PC-9 (cell line): Measurements from ENCODE around the gene IGSF21. TPM values are rescaled to one million over a fixed set of nuclear protein-coding genes. Genes with fewer than 3 reads are reported as not detected.

ENCODE experiments used
- BruUV-seq: library from RNA; stranded (reverse); fragments of 400-500 nt; replicated peaks from 2 replicates; lab custom pipeline; 2021; lab: Mats Ljungman, UMichigan
- CTCF ChIA-PET: fragments of 300-600 bp; sonication (Branson Sonifier 250); formaldehyde crosslinking; loops from one replicate; lab custom pipeline; 2022; ENCODE audit warnings: antibody characterized with exemption; lab: Charles Lee
- POLR2A ChIA-PET: fragments of 300-600 bp; sonication (Branson Sonifier 250); formaldehyde crosslinking; loops from one replicate; lab custom pipeline; 2022; ENCODE audit warnings: antibody characterized with exemption; ENCODE audit not compliant: unreplicated experiment; lab: Charles Lee
- DNase-seq, 2 experiments: peaks; one replicate each; pipeline versions ENCODE4 v3.0.0 to v3.0.0-alpha.2; 2015 to 2022; ENCODE audit warnings: mixed read lengths in 1 of 2
- H2AFZ ChIP-seq: fragments of 200-600 bp; sonication (generic); 2 replicates; pipeline ENCODE4 v1.8.1; 2017; ENCODE audit warnings: antibody characterized with exemption
- H3F3A ChIP-seq: fragments of 200-600 bp; sonication (generic); 2 replicates; pipeline ENCODE4 v1.8.1; 2017; ENCODE audit warnings: antibody characterized with exemption, mild to moderate bottlenecking, low read depth; ENCODE audit not compliant: insufficient read depth
- H3K27ac ChIP-seq: fragments of 200-600 bp; sonication (generic); 2 replicates; pipeline ENCODE4 v1.6.1; 2016; ENCODE audit warnings: mixed run types
- H3K27me3 ChIP-seq: fragments of 200-600 bp; sonication (generic); 2 replicates; pipeline ENCODE4 v1.6.1; 2016; ENCODE audit warnings: low read depth, mixed run types; ENCODE audit not compliant: insufficient read depth
- H3K36me3 ChIP-seq: fragments of 200-600 bp; sonication (generic); 2 replicates; pipeline ENCODE4 v1.6.1; 2016; ENCODE audit warnings: low read depth, mixed run types
- H3K4me1 ChIP-seq: fragments of 200-600 bp; sonication (generic); replicated peaks from 2 replicates; pipeline ENCODE4 v1.6.1; 2016; ENCODE audit warnings: mixed run types; ENCODE audit not compliant: insufficient read depth
- H3K4me2 ChIP-seq: fragments of 200-600 bp; sonication (generic); 2 replicates; pipeline ENCODE4 v1.6.1; 2017; ENCODE audit warnings: mixed run types
- H3K4me3 ChIP-seq: fragments of 200-600 bp; sonication (generic); 2 replicates; pipeline ENCODE4 v1.6.1; 2016; ENCODE audit warnings: mixed run types
- H3K79me2 ChIP-seq: fragments of 200-600 bp; sonication (generic); 2 replicates; pipeline ENCODE4 v1.6.1; 2017; ENCODE audit warnings: low read depth, mixed run types
- H3K9me2 ChIP-seq: fragments of 200-600 bp; sonication (generic); 2 replicates; pipeline ENCODE4 v1.8.1; 2017; ENCODE audit warnings: mild to moderate bottlenecking; ENCODE audit not compliant: insufficient read depth
- H3K9me3 ChIP-seq: fragments of 200-600 bp; sonication (generic); 2 replicates; pipeline ENCODE4 v1.8.1; 2016; ENCODE audit warnings: low read depth; ENCODE audit not compliant: insufficient read depth
- H4K20me1 ChIP-seq: fragments of 200-600 bp; sonication (generic); 2 replicates; pipeline ENCODE4 v1.8.1; 2017; ENCODE audit not compliant: insufficient read depth
- EZH2 ChIP-seq: fragments of 200-600 bp; sonication (generic); IDR thresholded peaks from 2 replicates; pipeline ENCODE4 v1.8.0; 2017; ENCODE audit warnings: antibody characterized with exemption, low read depth
- intact Hi-C: fragments of 100-400 bp; cut with micrococcal nuclease; formaldehyde crosslinking; loops from one replicate; pipeline ENCODE4 v1.10.0; 2022; ENCODE audit not compliant: unreplicated experiment
- total RNA-seq: library from RNA; stranded (reverse); gene quantifications from 2 replicates; pipeline ENCODE4 v1.2.3, GENCODE V29; 2021
- TF ChIP-seq, protein P1 (sequence below): fragments of 200-600 bp; sonication (generic); conservative IDR thresholded peaks from 2 replicates; pipeline ENCODE4 v1.6.1; 2017; ENCODE audit warnings: mixed run types, antibody characterized with exemption, mild to moderate bottlenecking, moderate library complexity

Gene IGSF21
- total RNA-seq, 1 experiment from 2014 or later = not detected

DNA sequence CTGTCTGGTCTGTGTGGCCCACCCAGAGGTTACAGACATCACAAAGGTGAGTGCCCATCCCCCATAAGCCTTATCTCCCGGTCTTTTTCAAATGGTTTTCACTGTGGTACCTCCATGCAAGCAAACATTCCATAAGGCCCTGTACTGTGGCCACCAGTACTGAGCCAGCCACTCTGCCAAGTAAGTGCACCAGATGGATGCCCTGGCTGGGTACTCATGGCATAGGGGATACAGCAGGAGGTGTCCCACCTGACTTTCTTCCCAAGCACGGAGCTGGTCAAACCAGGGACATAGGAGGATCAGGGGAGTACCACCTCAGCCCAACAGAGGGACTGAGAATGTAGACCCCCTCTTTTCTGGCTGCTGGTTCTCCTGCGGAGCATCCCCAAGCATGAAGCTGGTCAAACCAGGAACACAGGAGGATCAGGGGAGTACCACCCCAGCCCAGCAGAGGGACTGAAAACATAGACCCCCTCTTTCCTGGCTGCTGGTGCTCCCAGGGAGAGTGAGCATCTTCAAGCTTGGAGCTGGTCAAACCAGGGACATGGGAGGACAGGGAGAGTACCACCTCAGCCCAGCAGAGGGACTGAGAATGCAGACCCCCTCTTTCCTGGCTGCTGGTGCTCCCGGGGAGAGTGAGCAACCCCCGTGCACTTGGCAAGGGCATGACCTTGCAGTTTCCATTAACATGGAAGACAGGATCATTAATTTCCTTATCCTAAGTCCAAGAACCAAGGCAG is 291.4 kb downstream of the IGSF21 start:
- no peaks in the 10 kb centered on the region for H4K20me1 ChIP-seq
- no peaks in the 10 kb centered on the region for H3K9me3 ChIP-seq
- DNase-seq = no peak
- no peaks in the 10 kb centered on the region for H3K27me3 ChIP-seq
- H3K4me3 ChIP-seq = no peak overlapping the region
- no peaks in the 10 kb centered on the region for H3K9me2 ChIP-seq
- H3K79me2 ChIP-seq = no peaks in the 10 kb centered on the region
- H3K27ac ChIP-seq = no peak overlapping the region
- ChIA-PET CTCF (no interaction called here), POLR2A (no interaction called here)
- no peak for TF ChIP-seq EZH2
- TF ChIP-seq, protein P1, sequence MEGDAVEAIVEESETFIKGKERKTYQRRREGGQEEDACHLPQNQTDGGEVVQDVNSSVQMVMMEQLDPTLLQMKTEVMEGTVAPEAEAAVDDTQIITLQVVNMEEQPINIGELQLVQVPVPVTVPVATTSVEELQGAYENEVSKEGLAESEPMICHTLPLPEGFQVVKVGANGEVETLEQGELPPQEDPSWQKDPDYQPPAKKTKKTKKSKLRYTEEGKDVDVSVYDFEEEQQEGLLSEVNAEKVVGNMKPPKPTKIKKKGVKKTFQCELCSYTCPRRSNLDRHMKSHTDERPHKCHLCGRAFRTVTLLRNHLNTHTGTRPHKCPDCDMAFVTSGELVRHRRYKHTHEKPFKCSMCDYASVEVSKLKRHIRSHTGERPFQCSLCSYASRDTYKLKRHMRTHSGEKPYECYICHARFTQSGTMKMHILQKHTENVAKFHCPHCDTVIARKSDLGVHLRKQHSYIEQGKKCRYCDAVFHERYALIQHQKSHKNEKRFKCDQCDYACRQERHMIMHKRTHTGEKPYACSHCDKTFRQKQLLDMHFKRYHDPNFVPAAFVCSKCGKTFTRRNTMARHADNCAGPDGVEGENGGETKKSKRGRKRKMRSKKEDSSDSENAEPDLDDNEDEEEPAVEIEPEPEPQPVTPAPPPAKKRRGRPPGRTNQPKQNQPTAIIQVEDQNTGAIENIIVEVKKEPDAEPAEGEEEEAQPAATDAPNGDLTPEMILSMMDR = no peak
- H3K4me1 ChIP-seq = peaks cover 17% of the 10 kb centered on the region
- no peaks in the 10 kb centered on the region for H3F3A ChIP-seq
- no peak overlapping the region for H3K4me2 ChIP-seq
- H3K36me3 ChIP-seq = no peaks in the 10 kb centered on the region
- BruUV-seq = no TSS peak
- intact Hi-C loops = no loop called here
- no peak overlapping the region for H2AFZ ChIP-seq

DNA sequence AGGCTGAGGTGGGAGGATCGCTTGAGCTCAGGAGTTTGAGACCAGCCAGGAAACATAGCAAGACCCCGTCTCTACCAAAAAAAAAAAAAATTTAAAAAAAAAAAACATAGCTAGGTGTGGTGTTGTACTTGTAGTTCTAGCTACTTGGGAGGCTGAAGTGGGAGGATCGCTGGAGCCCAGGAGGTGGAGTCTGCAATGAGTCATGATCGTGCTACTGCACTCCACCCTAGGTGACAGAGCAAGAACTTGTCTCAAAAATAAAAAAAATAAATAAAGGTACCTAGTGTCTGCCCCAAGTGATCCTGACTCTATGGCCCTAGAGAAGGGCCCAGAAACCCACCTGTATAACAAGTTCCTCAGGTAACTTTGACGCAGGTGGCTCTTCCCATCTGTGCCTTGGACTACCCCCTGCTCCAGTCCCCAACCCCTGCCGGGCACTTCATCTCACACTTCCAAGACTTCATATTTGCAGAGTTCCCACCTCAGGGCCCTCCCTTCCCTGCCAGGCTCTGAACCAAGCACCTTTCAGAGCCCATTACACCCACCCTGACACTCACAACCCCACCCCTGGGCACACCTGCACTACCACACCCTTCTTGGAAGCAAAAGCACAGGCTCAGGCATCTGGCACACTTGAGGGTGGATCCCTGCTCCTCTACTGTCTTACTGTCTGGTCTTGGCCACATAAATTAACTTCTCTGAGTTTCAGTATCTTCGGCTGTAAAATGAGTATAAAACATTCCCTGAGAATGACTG is 292.9 kb downstream of the IGSF21 start:
- Histone ChIP-seq H3K4me2 (0 out of 2 replicates have a peak overlapping the region, but pooled peaks have one; percentile 13), H3K9me2 (no peaks in the 10 kb centered on the region), H3F3A (no peaks in the 10 kb centered on the region), H4K20me1 (no peaks in the 10 kb centered on the region), H3K27me3 (no peaks in the 10 kb centered on the region), H3K4me1 (peaks cover 17% of the 10 kb centered on the region), H3K27ac (no peak overlapping the region), H2AFZ (no peak overlapping the region), H3K36me3 (no peaks in the 10 kb centered on the region), H3K79me2 (no peaks in the 10 kb centered on the region), H3K9me3 (no peaks in the 10 kb centered on the region), H3K4me3 (no peak overlapping the region)
- ChIA-PET POLR2A (no interaction called here), CTCF (interaction anchor here (0.6 kb wide), 1 partner anchor 908 kb away, joined by 3 read pairs; no protein-coding TSS in a partner anchor)
- intact Hi-C loops = no loop called here
- no peak for TF ChIP-seq EZH2
- TF ChIP-seq, protein P1 = no peak
- peak in 1 of 2 experiments; percentile 47 for DNase-seq
- BruUV-seq = no TSS peak

DNA sequence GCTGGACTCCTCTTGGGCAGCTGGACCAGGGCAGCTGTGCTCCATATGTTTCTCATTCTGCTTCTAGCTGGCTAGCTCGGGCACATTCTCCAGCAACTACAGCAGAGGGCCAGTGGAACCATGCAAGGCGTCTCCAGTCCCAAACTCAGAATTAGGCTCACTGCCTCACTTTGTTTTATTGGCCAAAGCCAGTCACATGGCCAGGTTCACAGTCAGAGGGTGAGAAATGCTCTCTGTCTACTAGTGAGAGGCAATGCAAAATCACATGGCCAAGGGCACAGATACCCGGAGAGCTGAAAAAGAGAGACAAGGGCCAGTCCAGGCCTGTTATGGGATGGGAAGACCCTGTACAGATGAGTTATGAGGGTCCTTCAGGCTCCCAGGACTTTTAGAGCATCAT is 294.3 kb downstream of the IGSF21 start:
- no peak overlapping the region for H3K27ac ChIP-seq
- no peaks in the 10 kb centered on the region for H3K9me3 ChIP-seq
- peaks cover 7% of the 10 kb centered on the region for H3K4me1 ChIP-seq
- no peak for DNase-seq
- no peaks in the 10 kb centered on the region for H3K9me2 ChIP-seq
- BruUV-seq = no TSS peak
- POLR2A ChIA-PET = no interaction called here
- H3F3A ChIP-seq = no peaks in the 10 kb centered on the region
- CTCF ChIA-PET = no interaction called here
- intact Hi-C loops = no loop called here
- H3K27me3 ChIP-seq = no peaks in the 10 kb centered on the region
- no peak for TF ChIP-seq EZH2
- TF ChIP-seq, protein P1 = no peak
- no peaks in the 10 kb centered on the region for H4K20me1 ChIP-seq
- H3K4me2 ChIP-seq = no peak overlapping the region
- H3K36me3 ChIP-seq = no peaks in the 10 kb centered on the region
- H2AFZ ChIP-seq = no peak overlapping the region
- no peak overlapping the region for H3K4me3 ChIP-seq
- no peaks in the 10 kb centered on the region for H3K79me2 ChIP-seq
